ENCODE measurements around the gene FTCD. TPM values are rescaled to one million over a fixed set of nuclear protein-coding genes. Genes with fewer than 3 reads are reported as not detected.
A peak's percentile ranks its signal among the peaks of the same experiment; 100 is the strongest.

The FTCD gene
- total RNA-seq, 6 donors from 2014 or later, result 0.69 to 0.98 TPM; not detected in 4

DNA sequence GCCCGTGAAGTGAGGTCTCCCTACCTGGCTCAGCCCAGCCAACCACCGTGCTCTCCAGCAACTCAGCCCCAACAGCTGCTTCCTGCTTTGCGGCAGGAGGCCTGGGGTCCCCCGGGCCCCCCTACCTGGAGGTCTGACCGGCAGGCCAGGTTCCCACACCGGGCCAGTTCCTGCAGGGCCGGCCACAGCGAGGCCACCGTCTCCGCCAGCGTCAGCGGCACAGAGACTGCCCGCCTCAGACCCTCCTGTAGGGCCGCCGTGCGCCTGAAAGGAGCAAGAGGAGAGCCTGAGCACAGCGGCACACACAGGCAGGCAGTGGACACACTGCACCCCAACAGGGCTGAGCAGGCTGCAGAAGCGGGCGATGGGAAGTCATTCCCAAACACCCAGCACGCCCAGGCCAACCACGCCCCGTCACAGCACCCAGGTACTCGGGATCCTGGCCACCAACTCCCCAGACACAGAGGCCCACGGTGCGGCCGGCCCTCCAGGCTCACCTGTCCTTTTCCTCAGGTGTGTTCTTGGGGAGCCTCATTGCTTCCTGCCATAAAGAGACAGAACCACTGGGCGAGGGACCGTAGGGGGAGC lies 16.9 kb downstream of the FTCD start:
- Histone ChIP-seq H3K27ac (no peak overlapping the region), H3K36me3 (no peaks in the 10 kb centered on the region), H3K9me3 (no peaks in the 10 kb centered on the region), H3K4me1 (no peaks in the 10 kb centered on the region), H3K4me3 (no peak overlapping the region), H3K27me3 (no peaks in the 10 kb centered on the region)
- WGBS, 2 donors, result 83 to 100% methylated on average over 2 to 28 of the region's 28 CpGs
- TF ChIP-seq, protein P1, sequence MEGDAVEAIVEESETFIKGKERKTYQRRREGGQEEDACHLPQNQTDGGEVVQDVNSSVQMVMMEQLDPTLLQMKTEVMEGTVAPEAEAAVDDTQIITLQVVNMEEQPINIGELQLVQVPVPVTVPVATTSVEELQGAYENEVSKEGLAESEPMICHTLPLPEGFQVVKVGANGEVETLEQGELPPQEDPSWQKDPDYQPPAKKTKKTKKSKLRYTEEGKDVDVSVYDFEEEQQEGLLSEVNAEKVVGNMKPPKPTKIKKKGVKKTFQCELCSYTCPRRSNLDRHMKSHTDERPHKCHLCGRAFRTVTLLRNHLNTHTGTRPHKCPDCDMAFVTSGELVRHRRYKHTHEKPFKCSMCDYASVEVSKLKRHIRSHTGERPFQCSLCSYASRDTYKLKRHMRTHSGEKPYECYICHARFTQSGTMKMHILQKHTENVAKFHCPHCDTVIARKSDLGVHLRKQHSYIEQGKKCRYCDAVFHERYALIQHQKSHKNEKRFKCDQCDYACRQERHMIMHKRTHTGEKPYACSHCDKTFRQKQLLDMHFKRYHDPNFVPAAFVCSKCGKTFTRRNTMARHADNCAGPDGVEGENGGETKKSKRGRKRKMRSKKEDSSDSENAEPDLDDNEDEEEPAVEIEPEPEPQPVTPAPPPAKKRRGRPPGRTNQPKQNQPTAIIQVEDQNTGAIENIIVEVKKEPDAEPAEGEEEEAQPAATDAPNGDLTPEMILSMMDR (IDR thresholded peaks at IDR 0.05), result no peak
- no peak for TF ChIP-seq POLR2AphosphoS5 (IDR thresholded peaks at IDR 0.05)
- no peak for TF ChIP-seq EP300 (IDR thresholded peaks at IDR 0.05)
- TF ChIP-seq POLR2A (IDR thresholded peaks at IDR 0.05), result no peak
- no peak for ATAC-seq (ENCODE audit: low FRiP score in 2 of 2)
- DNase-seq, result peak in 1 of 2 donors; percentile 77

DNA sequence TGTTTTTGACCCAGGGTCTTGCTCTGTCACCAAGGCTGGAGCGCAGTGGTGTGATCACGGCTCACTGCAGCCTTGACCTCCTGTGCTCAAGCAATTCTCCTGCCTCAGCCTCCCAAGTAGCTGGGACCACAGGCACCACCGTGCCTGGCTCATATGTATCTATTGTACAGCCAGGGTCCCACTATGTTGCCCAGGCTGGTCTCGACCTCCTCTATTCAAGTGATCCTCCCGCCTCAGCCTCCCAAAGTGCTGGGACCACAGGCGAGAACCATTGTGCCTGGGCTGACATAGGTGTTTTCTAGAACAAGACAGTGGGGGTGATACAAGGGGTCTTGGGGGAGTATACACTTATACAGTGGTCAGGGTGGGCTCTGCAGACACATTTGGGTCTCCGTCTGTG lies 17.5 kb downstream of the FTCD start:
- TF ChIP-seq POLR2A (IDR thresholded peaks at IDR 0.05), result no peak
- no peak for TF ChIP-seq POLR2AphosphoS5 (IDR thresholded peaks at IDR 0.05)
- TF ChIP-seq EP300 (IDR thresholded peaks at IDR 0.05), result no peak
- TF ChIP-seq, protein P1 (IDR thresholded peaks at IDR 0.05), result no peak
- no peaks in the 10 kb centered on the region for H3K27me3 ChIP-seq
- DNase-seq, result no peak
- ATAC-seq (ENCODE audit: low FRiP score in 2 of 2), result no peak
- no peaks in the 10 kb centered on the region for H3K9me3 ChIP-seq
- H3K27ac ChIP-seq, result no peak overlapping the region
- WGBS, 2 donors, result 67 to 87% methylated on average over 4 to 7 of the region's 7 CpGs
- H3K4me3 ChIP-seq, result no peak overlapping the region
- no peaks in the 10 kb centered on the region for H3K4me1 ChIP-seq
- H3K36me3 ChIP-seq, result no peaks in the 10 kb centered on the region

DNA sequence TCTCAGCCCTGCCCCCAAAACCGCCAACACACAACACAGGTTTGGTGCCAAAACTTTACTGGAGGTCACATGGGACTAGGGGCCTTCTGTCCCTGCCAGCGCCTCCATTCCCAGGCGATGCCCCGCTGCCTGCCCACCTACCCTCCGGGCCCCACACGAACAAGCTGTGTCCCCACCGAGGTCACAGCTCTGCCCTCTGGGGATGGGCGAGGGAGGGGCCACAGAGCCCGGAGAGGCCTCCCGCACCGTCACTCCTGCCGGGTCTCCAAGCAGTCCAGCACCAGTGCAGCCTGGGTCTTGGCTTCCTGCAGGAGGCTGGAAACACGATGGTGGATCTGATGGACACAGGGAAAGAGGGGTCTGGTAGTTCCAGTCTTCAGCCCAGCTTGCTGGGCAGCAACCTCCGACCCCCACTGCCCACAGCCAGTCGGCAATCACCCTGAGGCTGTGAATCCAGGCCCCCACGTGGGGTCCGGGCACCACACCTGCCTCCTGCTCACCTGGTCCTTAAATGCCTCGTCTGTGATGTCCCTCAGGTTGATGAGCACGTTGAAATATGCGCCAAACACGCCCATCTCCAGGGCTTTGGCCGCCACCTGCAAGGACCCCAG lies 18.5 kb downstream of the FTCD start:
- no peak for TF ChIP-seq EP300 (IDR thresholded peaks at IDR 0.05)
- no peak for TF ChIP-seq POLR2AphosphoS5 (IDR thresholded peaks at IDR 0.05)
- TF ChIP-seq, protein P1 (IDR thresholded peaks at IDR 0.05), result no peak
- no peak for TF ChIP-seq POLR2A (IDR thresholded peaks at IDR 0.05)
- Histone ChIP-seq H3K27me3 (no peaks in the 10 kb centered on the region), H3K36me3 (no peaks in the 10 kb centered on the region), H3K4me3 (no peak overlapping the region), H3K4me1 (no peaks in the 10 kb centered on the region), H3K9me3 (no peaks in the 10 kb centered on the region), H3K27ac (no peak overlapping the region)
- DNase-seq, result peak in 1 of 2 donors; percentile 59
- no peak for ATAC-seq (ENCODE audit: low FRiP score in 2 of 2)
- WGBS, 2 donors, result 79 to 91% methylated on average over 15 to 18 of the region's 22 CpGs

DNA sequence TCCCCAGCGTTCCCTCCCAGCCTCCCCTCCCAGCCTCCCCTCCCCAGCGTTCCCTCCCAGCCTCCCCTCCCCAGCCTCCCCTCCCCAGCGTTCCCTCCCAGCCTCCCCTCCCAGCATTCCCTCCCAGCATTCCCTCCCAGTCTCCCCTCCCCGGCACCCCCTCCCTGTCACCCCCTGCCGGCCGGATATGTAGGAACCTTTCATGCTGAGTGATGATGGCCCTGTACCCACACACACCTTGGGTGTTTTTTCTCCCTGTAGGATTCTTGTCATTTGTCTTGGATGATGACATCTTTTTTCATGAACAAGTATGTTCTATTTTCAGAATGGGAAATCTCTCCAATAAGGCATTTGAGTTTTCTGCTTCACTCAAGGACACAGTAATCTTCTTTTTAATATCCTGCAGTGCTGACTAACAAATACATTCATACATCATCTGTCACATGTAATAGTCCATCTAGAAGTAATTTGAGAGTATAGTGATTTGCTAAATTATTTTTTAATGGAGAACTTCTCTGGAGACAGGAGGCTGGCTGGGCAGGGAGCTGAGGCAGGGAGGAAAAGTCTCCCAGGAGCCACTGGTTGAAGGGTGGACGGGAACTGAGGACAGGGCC lies 19.5 kb downstream of the FTCD start:
- no peaks in the 10 kb centered on the region for H3K27me3 ChIP-seq
- H3K9me3 ChIP-seq, result no peaks in the 10 kb centered on the region
- DNase-seq (no peak), ATAC-seq (ENCODE audit: low FRiP score in 2 of 2) (no peak)
- 66 to 90% methylated on average over 1 to 5 of the region's 7 CpGs for WGBS, 2 donors
- no peak overlapping the region for H3K27ac ChIP-seq
- no peak overlapping the region for H3K4me3 ChIP-seq
- H3K4me1 ChIP-seq, result no peaks in the 10 kb centered on the region
- H3K36me3 ChIP-seq, result no peaks in the 10 kb centered on the region
- TF ChIP-seq, protein P1 (IDR thresholded peaks at IDR 0.05), result no peak
- TF ChIP-seq EP300 (IDR thresholded peaks at IDR 0.05), result no peak
- TF ChIP-seq POLR2AphosphoS5 (IDR thresholded peaks at IDR 0.05), result no peak
- no peak for TF ChIP-seq POLR2A (IDR thresholded peaks at IDR 0.05)
